Neural cell (in vitro differentiated cells): Measurements from ENCODE around the gene CAT. TPM values are rescaled to one million over a fixed set of nuclear protein-coding genes. Genes with fewer than 3 reads are reported as not detected.

ENCODE experiments used
- H2AFZ ChIP-seq: fragments of 200-600, 300-800 bp; sonication (generic), shearing (Covaris generic); 2 replicates; pipeline ENCODE4 v1.6.0; 2014; ENCODE audit warnings: low read depth, mild to moderate bottlenecking, antibody characterized with exemption, low read length, moderate library complexity
- H3F3A ChIP-seq: fragments of 200-600 bp; shearing (Covaris generic); 2 replicates; pipeline ENCODE4 v1.6.1; 2016; ENCODE audit warnings: mild to moderate bottlenecking, moderate library complexity, mixed read lengths, antibody characterized with exemption, low read length; ENCODE audit not compliant: insufficient read depth, poor library complexity, severe bottlenecking
- H3K27ac ChIP-seq: fragments of 200-600, 300-800 bp; sonication (generic), shearing (Covaris generic); 2 replicates; pipeline ENCODE4 v1.5.1; 2014; ENCODE audit warnings: mild to moderate bottlenecking, low read length, moderate library complexity
- H3K27me3 ChIP-seq: fragments of 300-800, 200-600 bp; sonication (generic), shearing (Covaris generic); 2 replicates; pipeline ENCODE4 v1.6.0; 2014; ENCODE audit warnings: mild to moderate bottlenecking, low read depth, low read length, moderate library complexity; ENCODE audit not compliant: insufficient read depth
- H3K36me3 ChIP-seq: fragments of 300-800, 200-600 bp; sonication (generic), shearing (Covaris generic); 2 replicates; pipeline ENCODE4 v1.5.1; 2014; ENCODE audit warnings: mild to moderate bottlenecking, antibody characterized with exemption, low read length, moderate library complexity; ENCODE audit not compliant: insufficient read depth
- H3K4me2 ChIP-seq: fragments of 300-800, 200-600 bp; sonication (generic), shearing (Covaris generic); 2 replicates; pipeline ENCODE4 v1.6.0; 2014; ENCODE audit warnings: mild to moderate bottlenecking, low read length
- H3K4me3 ChIP-seq: fragments of 300-800, 200-600 bp; sonication (generic), shearing (Covaris generic); 2 replicates; pipeline ENCODE4 v1.5.1; 2014; ENCODE audit warnings: mild to moderate bottlenecking, low read length, moderate library complexity
- H3K79me2 ChIP-seq: fragments of 200-600 bp; shearing (Covaris generic); replicated peaks from 2 replicates; pipeline ENCODE4 v1.6.0; 2014; ENCODE audit warnings: mild to moderate bottlenecking, low read length, moderate library complexity; ENCODE audit not compliant: insufficient read depth
- H3K9ac ChIP-seq: fragments of 300-800, 200-600 bp; sonication (generic), shearing (Covaris generic); 2 replicates; pipeline ENCODE4 v1.6.1; 2016; ENCODE audit warnings: mild to moderate bottlenecking, low read length, mixed read lengths
- H3K9me2 ChIP-seq: fragments of 200-600 bp; shearing (Covaris generic); 2 replicates; pipeline ENCODE4 v1.6.1; 2016; ENCODE audit warnings: mild to moderate bottlenecking, low read length, mixed read lengths; ENCODE audit not compliant: insufficient read depth
- H3K9me3 ChIP-seq: fragments of 200-600, 300-800 bp; sonication (generic), shearing (Covaris generic); 2 replicates; pipeline ENCODE4 v1.6.1; 2016; ENCODE audit warnings: mild to moderate bottlenecking, mixed run types, low read length, moderate library complexity, mixed read lengths
- H4K20me1 ChIP-seq: fragments of 200-600 bp; shearing (Covaris generic); 2 replicates; pipeline ENCODE4 v1.6.1; 2016; ENCODE audit warnings: mild to moderate bottlenecking, mixed run types; ENCODE audit not compliant: insufficient read depth
- CTCF ChIP-seq: fragments of 450-650 bp; IDR thresholded peaks from 2 replicates; pipeline ENCODE4 v1.5.1; 2014; ENCODE audit warnings: antibody characterized with exemption, mild to moderate bottlenecking, moderate library complexity; ENCODE audit not compliant: poor library complexity, severe bottlenecking
- EP300 ChIP-seq: fragments of 450-650 bp; conservative IDR thresholded peaks from 2 replicates; pipeline ENCODE4 v1.6.1; 2014; ENCODE audit warnings: antibody characterized with exemption, mild to moderate bottlenecking, moderate library complexity; ENCODE audit not compliant: poor library complexity, severe bottlenecking
- EZH2 ChIP-seq: fragments of 200-600, 300-800 bp; shearing (Covaris generic), sonication (generic); IDR thresholded peaks from 2 replicates; pipeline ENCODE4 v1.6.1; 2014; ENCODE audit warnings: antibody characterized with exemption, low read length, borderline replicate concordance, mild to moderate bottlenecking; ENCODE audit not compliant: insufficient read depth, poor library complexity, severe bottlenecking
- MXI1 ChIP-seq: fragments of 450-650 bp; conservative IDR thresholded peaks from 2 replicates; pipeline ENCODE4 v1.6.1; 2014; ENCODE audit warnings: antibody characterized with exemption, mild to moderate bottlenecking; ENCODE audit not compliant: poor library complexity, severe bottlenecking
- POLR2AphosphoS5 ChIP-seq: IDR thresholded peaks from 2 replicates; pipeline ENCODE4 v1.6.1; 2012
- RAD21 ChIP-seq: fragments of 450-650 bp; conservative IDR thresholded peaks from 2 replicates; pipeline ENCODE4 v1.6.1; 2014; ENCODE audit warnings: antibody characterized with exemption, mild to moderate bottlenecking, moderate library complexity
- REST ChIP-seq: IDR thresholded peaks from 2 replicates; pipeline ENCODE4 v1.6.1; 2012; ENCODE audit warnings: borderline replicate concordance
- SMC3 ChIP-seq: fragments of 450-650 bp; conservative IDR thresholded peaks from 2 replicates; pipeline ENCODE4 v1.6.1; 2014; ENCODE audit warnings: antibody characterized with exemption, mild to moderate bottlenecking, moderate library complexity; ENCODE audit not compliant: poor library complexity
- TAF1 ChIP-seq: IDR thresholded peaks from 2 replicates; pipeline ENCODE4 v1.6.1; 2012; ENCODE audit warnings: low read depth
- polyA plus RNA-seq: library from polyadenylated mRNA; depleted of rRNA; stranded (reverse); fragments of >200 nt; gene quantifications from 2 replicates; pipeline ENCODE4 v1.2.3, GENCODE V29; 2014

The CAT gene
- polyA plus RNA-seq, 1 donor from 2014 or later: 40.1 TPM

GRCh38 chr11:34394771-34395300 is 43.9 kb upstream of the CAT start (continued):
- TF ChIP-seq EZH2: no peak

DNA sequence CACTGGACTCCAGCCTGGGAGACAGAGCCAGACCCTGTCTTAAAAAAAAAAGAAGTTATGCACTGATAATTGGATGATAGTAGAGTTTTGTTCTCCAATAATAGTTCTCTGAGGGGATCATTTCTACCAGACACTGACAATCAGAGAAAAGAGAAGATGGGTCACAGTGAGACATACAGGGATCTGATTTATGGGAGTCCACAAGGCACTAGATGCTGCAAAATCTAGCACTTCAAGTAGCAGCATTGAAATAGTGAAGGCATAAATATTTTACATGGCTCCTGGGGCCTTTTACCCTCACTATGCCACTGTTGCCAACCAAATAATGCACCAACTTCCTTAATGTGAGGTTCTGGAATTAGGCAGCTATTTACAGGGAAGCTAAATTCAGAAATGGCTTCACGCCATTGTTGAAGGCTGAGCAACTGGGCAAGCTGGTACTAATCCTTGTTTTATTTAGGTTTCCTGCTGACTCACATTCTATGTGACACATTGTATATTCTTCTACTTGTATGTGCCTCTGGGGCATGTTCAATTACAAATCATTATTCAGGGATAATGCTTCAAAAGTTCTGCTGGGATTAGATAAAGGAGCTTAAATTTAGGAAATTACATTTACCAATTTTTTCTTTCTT is 42.7 kb upstream of the CAT start:
- TF ChIP-seq MXI1: no peak
- no peak for TF ChIP-seq CTCF
- no peak for TF ChIP-seq POLR2AphosphoS5
- TF ChIP-seq RAD21: no peak
- no peak for TF ChIP-seq EP300
- no peak for TF ChIP-seq EZH2
- no peak for TF ChIP-seq SMC3
- TF ChIP-seq TAF1: no peak
- no peak for TF ChIP-seq REST
- Histone ChIP-seq H3K36me3 (no peaks in the 10 kb centered on the region), H2AFZ (no peak overlapping the region), H3K9me3 (peaks cover 4% of the 10 kb centered on the region), H3K9ac (no peak overlapping the region), H3K79me2 (no peaks in the 10 kb centered on the region), H3K4me3 (no peak overlapping the region), H3F3A (no peaks in the 10 kb centered on the region), H3K27me3 (no peaks in the 10 kb centered on the region), H3K9me2 (no peaks in the 10 kb centered on the region), H3K27ac (no peak overlapping the region), H4K20me1 (no peaks in the 10 kb centered on the region), H3K4me2 (no peak overlapping the region)

DNA sequence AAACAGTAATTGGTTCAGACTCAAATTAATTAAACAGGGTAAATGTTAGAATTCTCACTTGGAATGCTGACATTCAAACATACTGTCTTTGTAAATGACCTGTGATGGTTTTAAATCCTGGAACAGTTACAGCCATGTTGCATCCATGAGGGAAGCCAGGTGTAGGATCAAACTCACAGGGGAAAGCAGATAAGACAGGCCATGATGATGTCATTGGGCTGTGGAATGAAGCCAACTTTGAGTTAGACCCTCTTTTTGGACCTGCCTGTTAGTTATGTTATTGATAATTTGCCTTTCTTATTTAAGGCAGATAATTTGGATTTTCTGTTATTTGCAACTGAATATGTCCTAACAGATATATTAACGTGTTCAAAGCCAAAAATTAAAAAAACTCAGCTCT is 41.6 kb upstream of the CAT start:
- no peak overlapping the region for H3K27ac ChIP-seq
- H2AFZ ChIP-seq: no peak overlapping the region
- no peaks in the 10 kb centered on the region for H3K79me2 ChIP-seq
- no peaks in the 10 kb centered on the region for H3K36me3 ChIP-seq
- H3K4me2 ChIP-seq: no peak overlapping the region
- no peaks in the 10 kb centered on the region for H3K27me3 ChIP-seq
- no peak overlapping the region for H3K9ac ChIP-seq
- no peak overlapping the region for H3K4me3 ChIP-seq
- no peaks in the 10 kb centered on the region for H4K20me1 ChIP-seq
- no peaks in the 10 kb centered on the region for H3K9me2 ChIP-seq
- H3K9me3 ChIP-seq: peaks cover 4% of the 10 kb centered on the region
- TF ChIP-seq RAD21: no peak
- TF ChIP-seq EZH2: no peak
- no peak for TF ChIP-seq EP300
- TF ChIP-seq MXI1: no peak
- no peak for TF ChIP-seq CTCF
- no peak for TF ChIP-seq SMC3
- TF ChIP-seq REST: no peak
- no peak for TF ChIP-seq TAF1
- H3F3A ChIP-seq: no peaks in the 10 kb centered on the region
